Measurements from ENCODE around the gene RANBP3. TPM values are rescaled to one million over a fixed set of nuclear protein-coding genes. Genes with fewer than 3 reads are reported as not detected.

The RANBP3 gene
- total and polyA plus RNA-seq, 2 experiments from 2014 or later = 41.8 to 50.0 TPM

GRCh38 chr19:5896365-5897076, 81.4 kb downstream of the RANBP3 start:
- no peaks in the 10 kb centered on the region for H3K27me3 ChIP-seq (replicated peaks; ENCODE audit: insufficient read depth)
- no peaks in the 10 kb centered on the region for H3K4me1 ChIP-seq (ENCODE audit: insufficient read depth)
- no peak overlapping the region for H3K4me2 ChIP-seq (ENCODE audit: unreplicated experiment)
- H3K4me3 ChIP-seq = no peak overlapping the region
- no peak overlapping the region for H3K27ac ChIP-seq
- no peaks in the 10 kb centered on the region for H3K9me3 ChIP-seq (ENCODE audit: low read depth)
- TF ChIP-seq EZH2 (IDR thresholded peaks at IDR 0.05; ENCODE audit: insufficient read depth, poor library complexity, severe bottlenecking) (no peak), EZH2phosphoT487 (IDR thresholded peaks at IDR 0.05; ENCODE audit: insufficient read depth, low read depth) (no peak)
- H3K9ac ChIP-seq = no peak overlapping the region
- 82 to 83% methylated on average over 25 to 28 of the region's 29 CpGs for WGBS, 2 experiments (ENCODE audit: low coverage in 1 of 2, low lambda C conversion rate in 2 of 2, missing lambda C conversion rate in 2 of 2)
- peaks cover 39% of the 10 kb centered on the region for H3K79me2 ChIP-seq (ENCODE audit: insufficient read depth)
- no peaks in the 10 kb centered on the region for H3F3A ChIP-seq (ENCODE audit: insufficient read depth)
- H3K36me3 ChIP-seq (ENCODE audit: low read depth) = no peaks in the 10 kb centered on the region
- in situ Hi-C loops (cut with MboI) = no loop called here
- no peak overlapping the region for H2AFZ ChIP-seq
- DNase-seq = no peak
- no peaks in the 10 kb centered on the region for H4K20me1 ChIP-seq (ENCODE audit: insufficient read depth)
- H3K9me2 ChIP-seq (ENCODE audit: insufficient read depth) = no peaks in the 10 kb centered on the region

- Histone ChIP-seq H3K36me3 (ENCODE audit: low read depth) (no peaks in the 10 kb centered on the region), H3K9ac (no peak overlapping the region), H3F3A (ENCODE audit: insufficient read depth) (no peaks in the 10 kb centered on the region), H3K4me2 (ENCODE audit: unreplicated experiment) (no peak overlapping the region), H2AFZ (no peak overlapping the region), H3K9me3 (ENCODE audit: low read depth) (no peaks in the 10 kb centered on the region), H3K27me3 (replicated peaks; ENCODE audit: insufficient read depth) (no peaks in the 10 kb centered on the region), H3K79me2 (ENCODE audit: insufficient read depth) (peaks cover 32% of the 10 kb centered on the region), H3K9me2 (ENCODE audit: insufficient read depth) (no peaks in the 10 kb centered on the region), H3K27ac (no peak overlapping the region), H3K4me3 (no peak overlapping the region), H4K20me1 (ENCODE audit: insufficient read depth) (no peaks in the 10 kb centered on the region), H3K4me1 (ENCODE audit: insufficient read depth) (no peaks in the 10 kb centered on the region)
- in situ Hi-C loops (cut with MboI) = no loop called here
- WGBS, 2 experiments (ENCODE audit: low coverage in 1 of 2, low lambda C conversion rate in 2 of 2, missing lambda C conversion rate in 2 of 2) = 86 to 87% methylated on average over 8 of the region's 8 CpGs
- no peak for DNase-seq
- no peak for TF ChIP-seq EZH2phosphoT487 (IDR thresholded peaks at IDR 0.05; ENCODE audit: insufficient read depth, low read depth)
Observed at GRCh38 chr19:5895890-5896289, 82.0 kb downstream of the RANBP3 start.

- no peak overlapping the region for H2AFZ ChIP-seq
- H3K79me2 ChIP-seq (ENCODE audit: insufficient read depth) = peaks cover 28% of the 10 kb centered on the region
- no peaks in the 10 kb centered on the region for H3K9me2 ChIP-seq (ENCODE audit: insufficient read depth)
- no peak overlapping the region for H3K4me2 ChIP-seq (ENCODE audit: unreplicated experiment)
- in situ Hi-C loops (cut with MboI) = no loop called here
- H3K4me3 ChIP-seq = no peak overlapping the region
- no peaks in the 10 kb centered on the region for H3K9me3 ChIP-seq (ENCODE audit: low read depth)
- WGBS, 2 experiments (ENCODE audit: low coverage in 1 of 2, low lambda C conversion rate in 2 of 2, missing lambda C conversion rate in 2 of 2) = 77 to 79% methylated on average over 11 to 13 of the region's 15 CpGs
- no peaks in the 10 kb centered on the region for H4K20me1 ChIP-seq (ENCODE audit: insufficient read depth)
- DNase-seq = no peak
- no peaks in the 10 kb centered on the region for H3K36me3 ChIP-seq (ENCODE audit: low read depth)
- no peaks in the 10 kb centered on the region for H3K4me1 ChIP-seq (ENCODE audit: insufficient read depth)
- no peak overlapping the region for H3K27ac ChIP-seq
- no peaks in the 10 kb centered on the region for H3F3A ChIP-seq (ENCODE audit: insufficient read depth)
- no peak overlapping the region for H3K9ac ChIP-seq
- TF ChIP-seq EZH2phosphoT487 (IDR thresholded peaks at IDR 0.05; ENCODE audit: insufficient read depth, low read depth) (no peak), EZH2 (IDR thresholded peaks at IDR 0.05; ENCODE audit: insufficient read depth, poor library complexity, severe bottlenecking) (no peak)
- H3K27me3 ChIP-seq (replicated peaks; ENCODE audit: insufficient read depth) = no peaks in the 10 kb centered on the region
Observed at GRCh38 chr19:5895409-5895808, 82.5 kb downstream of the RANBP3 start.

- H3F3A ChIP-seq (ENCODE audit: insufficient read depth) = no peaks in the 10 kb centered on the region
- no peak overlapping the region for H3K9ac ChIP-seq
- H3K27ac ChIP-seq = no peak overlapping the region
- H3K9me2 ChIP-seq (ENCODE audit: insufficient read depth) = no peaks in the 10 kb centered on the region
- H3K4me1 ChIP-seq (ENCODE audit: insufficient read depth) = no peaks in the 10 kb centered on the region
- peaks cover 22% of the 10 kb centered on the region for H3K79me2 ChIP-seq (ENCODE audit: insufficient read depth)
- no peaks in the 10 kb centered on the region for H3K9me3 ChIP-seq (ENCODE audit: low read depth)
- no peak for TF ChIP-seq EZH2 (IDR thresholded peaks at IDR 0.05; ENCODE audit: insufficient read depth, poor library complexity, severe bottlenecking)
- no peak for TF ChIP-seq EZH2phosphoT487 (IDR thresholded peaks at IDR 0.05; ENCODE audit: insufficient read depth, low read depth)
- no peak overlapping the region for H2AFZ ChIP-seq
- H3K36me3 ChIP-seq (ENCODE audit: low read depth) = no peaks in the 10 kb centered on the region
- H3K4me3 ChIP-seq = no peak overlapping the region
- H4K20me1 ChIP-seq (ENCODE audit: insufficient read depth) = no peaks in the 10 kb centered on the region
- in situ Hi-C loops (cut with MboI) = loop anchor here (5.0 kb wide), 1 partner anchor 93 kb away; no protein-coding TSS in a partner anchor
- DNase-seq = no peak
- H3K4me2 ChIP-seq (ENCODE audit: unreplicated experiment) = no peak overlapping the region
- no peaks in the 10 kb centered on the region for H3K27me3 ChIP-seq (replicated peaks; ENCODE audit: insufficient read depth)
- WGBS, 2 experiments (ENCODE audit: low coverage in 1 of 2, low lambda C conversion rate in 2 of 2, missing lambda C conversion rate in 2 of 2) = 80 to 81% methylated on average over 27 to 28 of the region's 28 CpGs
Observed at GRCh38 chr19:5894704-5895349, 83.1 kb downstream of the RANBP3 start.
